AML-193 (cell line): ENCODE data around the gene ITGB7.

Experiments
- DNase-seq, 2 experiments: peaks; one replicate each; lab custom pipeline; 2025; lab: John Stamatoyannopoulos, UW

The ITGB7 gene

DNA sequence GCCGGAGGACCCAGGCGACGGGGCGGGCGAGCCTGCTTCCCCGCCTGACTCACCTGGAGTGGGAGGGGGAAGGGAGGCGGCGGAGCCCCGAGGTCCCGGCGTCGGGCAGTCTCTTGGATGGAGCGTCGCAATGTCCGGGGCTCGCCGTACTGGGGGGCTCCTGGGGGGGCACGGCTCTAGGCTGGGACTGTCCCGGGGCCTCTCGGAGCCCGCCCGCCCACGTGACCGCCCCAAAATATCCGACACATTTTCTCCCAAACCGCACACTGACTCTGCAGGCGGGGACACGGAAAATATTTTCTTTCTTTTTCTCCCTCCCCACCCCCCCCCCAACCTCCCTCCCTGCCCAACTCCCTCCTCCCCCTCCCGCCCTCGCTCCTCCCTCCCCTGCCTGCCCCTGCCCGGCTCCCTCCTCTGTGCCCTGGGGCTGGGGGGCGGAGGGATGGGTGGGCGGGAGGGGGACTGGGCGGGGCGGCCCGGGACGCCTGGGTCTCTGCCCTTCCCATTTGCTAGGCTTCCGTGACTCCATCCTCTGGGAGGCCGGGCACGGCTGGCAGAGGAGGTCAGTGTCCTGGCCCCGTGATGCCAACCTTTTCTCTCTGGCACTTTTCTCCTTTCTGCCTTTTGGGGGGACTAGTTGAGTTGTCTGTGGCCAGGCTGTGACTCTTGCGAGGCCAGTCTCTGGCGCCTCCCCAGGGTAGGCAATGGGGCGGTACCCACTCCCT is 25.0 kb upstream of the ITGB7 start, which contains the start of gene RARG:
RARG (minus strand) TSS at position 289 of the 725 bp plus-strand sequence. CDS start 4,664 bp downstream, outside the sequence.
- no peak for DNase-seq

DNA sequence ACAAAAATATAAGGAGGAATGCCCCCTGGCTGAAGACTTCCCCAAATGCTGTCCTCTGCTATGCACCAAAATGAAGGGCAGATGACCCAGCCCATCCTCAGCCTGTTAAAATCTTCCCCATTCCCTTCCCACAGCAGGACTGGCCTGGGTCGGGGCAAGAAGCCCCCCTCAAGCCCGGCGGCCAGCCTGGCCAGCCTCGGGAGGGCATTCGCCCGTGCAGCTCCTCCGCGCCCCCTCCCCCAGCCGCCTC is 24.5 kb upstream of the ITGB7 start:
- no peak for DNase-seq

DNA sequence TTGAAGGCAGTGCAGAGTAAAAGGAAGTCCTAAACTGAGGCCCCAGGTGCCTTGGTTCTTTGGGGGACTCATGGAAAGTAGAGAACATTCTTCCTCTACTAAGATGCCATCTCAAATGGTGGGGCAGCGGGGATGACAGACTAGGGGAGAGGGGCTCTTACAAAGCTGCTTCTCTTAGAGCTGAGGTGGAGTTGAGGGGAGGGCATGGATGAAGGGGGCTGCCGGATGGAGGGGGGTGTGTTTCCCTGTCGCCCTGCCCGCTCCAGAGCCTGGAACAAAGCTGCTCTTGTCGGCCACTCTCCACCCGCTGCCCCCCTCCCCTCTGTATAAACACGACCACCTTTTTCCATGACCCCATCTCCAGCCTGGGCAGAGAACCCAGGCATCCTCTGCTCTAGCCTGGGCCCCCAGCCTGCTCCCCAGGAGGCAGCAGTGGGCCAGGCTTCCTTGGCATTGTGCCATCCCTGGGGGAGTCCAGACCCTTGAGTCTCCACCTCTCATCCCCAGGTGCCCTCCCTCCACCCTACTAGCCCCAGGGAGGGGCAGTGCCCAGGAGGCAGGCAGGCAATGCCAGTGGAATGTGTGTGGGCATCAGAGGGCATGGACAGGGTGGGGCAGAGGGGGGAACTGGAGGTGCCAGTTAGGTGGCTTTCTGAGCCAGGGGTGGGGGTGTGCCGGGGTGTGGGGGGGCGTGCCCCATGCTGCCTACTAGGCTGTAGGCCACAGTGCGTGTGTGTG is 23.2 kb upstream of the ITGB7 start:
- no peak for DNase-seq

GRCh38 chr12:53229454-53229853 is 22.4 kb upstream of the ITGB7 start:
- DNase-seq = no peak

GRCh38 chr12:53227836-53228235 is 20.8 kb upstream of the ITGB7 start:
- DNase-seq = no peak

GRCh38 chr12:53227341-53227740 is 20.3 kb upstream of the ITGB7 start:
- DNase-seq = no peak

GRCh38 chr12:53226815-53227214 is 19.8 kb upstream of the ITGB7 start:
- no peak for DNase-seq

DNA sequence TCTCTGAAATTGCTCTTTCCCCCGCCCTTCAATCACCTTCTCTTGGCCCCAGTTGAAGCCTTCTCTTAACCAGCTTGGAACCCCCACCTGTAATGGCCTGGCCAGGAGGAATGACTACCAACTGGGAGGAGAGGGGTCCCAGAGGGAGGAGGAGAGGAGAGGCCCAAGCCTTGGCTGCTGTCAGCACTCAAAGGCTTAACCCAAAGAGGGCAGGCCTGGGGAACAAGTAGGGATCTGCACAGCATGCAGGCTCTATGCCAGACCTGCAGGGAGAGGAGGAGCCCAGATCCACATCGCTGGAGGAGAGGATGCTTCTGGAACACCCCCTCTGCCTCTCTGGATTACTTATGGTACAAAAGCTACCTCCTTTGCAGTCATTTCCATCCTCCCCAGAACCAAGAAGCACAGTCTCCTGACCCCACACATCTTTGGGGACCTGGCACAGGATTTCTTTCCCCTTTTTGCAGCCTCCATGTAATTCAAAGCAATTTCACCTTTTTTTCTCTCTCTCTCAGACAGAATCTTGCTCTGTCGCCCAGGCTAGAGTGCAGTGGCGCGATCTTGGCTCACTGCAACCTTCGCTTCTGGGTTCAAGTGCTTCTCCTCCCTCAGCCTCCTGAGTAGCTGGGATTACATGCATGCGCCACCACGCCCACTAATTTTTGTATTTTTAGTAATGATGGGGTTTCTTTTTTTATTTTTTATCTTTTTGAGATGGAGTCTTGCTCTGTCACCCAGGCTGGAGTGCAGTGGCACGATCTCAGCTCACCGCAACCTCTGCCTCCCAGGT is 18.8 kb upstream of the ITGB7 start:
- no peak for DNase-seq

GRCh38 chr12:53224897-53225634 is 18.0 kb upstream of the ITGB7 start:
- no peak for DNase-seq

DNA sequence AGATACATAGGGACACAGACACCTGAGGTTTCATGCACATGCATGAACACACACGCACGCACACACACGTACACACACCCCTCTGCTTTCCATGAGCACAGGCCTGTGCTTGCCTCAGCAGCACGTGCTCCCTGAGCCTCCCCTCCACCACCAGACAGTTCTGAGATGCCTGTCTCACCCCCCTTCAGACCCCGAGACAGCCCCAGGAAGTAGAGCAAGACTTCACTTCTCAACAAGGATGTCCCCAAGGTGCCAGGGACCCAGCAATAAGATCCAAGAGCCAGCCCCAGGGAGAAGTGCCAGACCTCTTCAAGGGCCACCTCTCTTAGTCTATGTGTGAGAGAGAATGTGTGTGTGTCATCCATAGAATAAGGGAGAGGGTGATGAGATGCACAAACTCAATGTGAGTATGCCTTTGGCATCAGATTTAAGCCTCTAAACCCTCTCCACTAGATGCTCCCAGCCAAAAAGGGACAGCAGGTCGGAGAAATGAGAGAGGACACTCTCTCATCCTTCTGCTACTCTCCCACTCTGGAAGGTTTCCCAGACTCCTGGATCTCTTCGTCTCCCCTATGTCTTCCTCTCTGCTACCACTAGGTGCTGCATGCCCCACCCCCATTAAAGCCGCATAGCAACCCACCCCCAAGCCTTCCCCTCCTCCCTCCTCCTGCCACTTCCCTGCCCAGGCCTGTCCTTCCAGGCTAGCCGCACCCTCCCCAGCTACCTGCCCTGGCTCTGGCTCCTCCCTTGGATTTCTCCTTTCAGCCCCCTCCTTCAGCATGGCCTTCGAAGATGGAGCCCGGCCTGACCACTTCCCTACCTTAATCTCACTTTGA is 17.2 kb upstream of the ITGB7 start:
- DNase-seq = no peak

GRCh38 chr12:53223389-53224060 is 16.5 kb upstream of the ITGB7 start:
- no peak for DNase-seq

GRCh38 chr12:53222806-53223261 is 15.8 kb upstream of the ITGB7 start:
- no peak for DNase-seq

GRCh38 chr12:53222170-53222721 is 15.2 kb upstream of the ITGB7 start:
- DNase-seq = no peak

- peak in 1 of 2 experiments; percentile 41 for DNase-seq
Measured at GRCh38 chr12:53221203-53222080, 14.4 kb upstream of the ITGB7 start.

GRCh38 chr12:53220694-53221202 is 13.7 kb upstream of the ITGB7 start:
- peak; percentile 72 to 84 for DNase-seq

DNA sequence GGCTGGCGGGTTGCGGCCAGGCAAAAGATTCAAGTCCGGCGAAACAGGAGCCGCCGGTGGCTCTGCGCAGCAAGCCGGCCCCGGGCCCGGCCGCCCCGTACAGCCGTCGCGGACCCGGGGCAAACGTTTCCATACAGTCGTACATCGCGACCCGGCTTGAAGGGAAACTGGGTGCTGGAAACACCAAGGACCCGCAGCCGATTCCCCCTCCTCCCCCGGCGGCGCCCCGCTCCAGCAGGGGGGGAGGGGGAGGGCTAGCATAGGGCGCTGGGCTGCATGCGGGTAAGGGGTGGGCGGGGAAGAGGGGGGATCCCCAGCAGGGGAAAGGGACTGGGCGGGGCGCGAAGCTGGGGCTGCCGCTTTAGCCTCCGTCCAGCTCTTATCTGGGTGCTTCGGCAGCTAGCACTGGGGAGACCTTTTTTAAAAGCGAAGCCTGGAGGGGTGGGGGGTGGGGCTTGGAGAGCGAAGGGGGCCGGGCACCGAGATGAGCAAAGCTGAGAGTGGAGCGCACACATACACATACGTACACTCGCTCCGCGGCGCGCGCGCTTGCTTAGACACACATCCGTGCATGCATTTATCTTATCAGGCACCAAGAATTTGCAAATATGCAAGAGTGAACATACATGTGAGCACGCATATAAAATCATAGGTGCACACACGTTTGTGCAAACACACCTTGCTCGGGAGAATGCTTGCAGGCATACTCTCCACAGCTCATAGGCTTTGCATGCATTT is 13.1 kb upstream of the ITGB7 start:
- DNase-seq = no peak

- DNase-seq = no peak
Measured at GRCh38 chr12:53219292-53219955, 12.4 kb upstream of the ITGB7 start.
